ENCODE results near the gene ALCAM.
A peak's percentile ranks its signal among the peaks of the same experiment; 100 is the strongest.
"Not testable (repeated sequence)": the region's sequence is repeated elsewhere in the genome, so short reads cannot be mapped to it uniquely, and the experiment has no call there.

The ALCAM gene

DNA sequence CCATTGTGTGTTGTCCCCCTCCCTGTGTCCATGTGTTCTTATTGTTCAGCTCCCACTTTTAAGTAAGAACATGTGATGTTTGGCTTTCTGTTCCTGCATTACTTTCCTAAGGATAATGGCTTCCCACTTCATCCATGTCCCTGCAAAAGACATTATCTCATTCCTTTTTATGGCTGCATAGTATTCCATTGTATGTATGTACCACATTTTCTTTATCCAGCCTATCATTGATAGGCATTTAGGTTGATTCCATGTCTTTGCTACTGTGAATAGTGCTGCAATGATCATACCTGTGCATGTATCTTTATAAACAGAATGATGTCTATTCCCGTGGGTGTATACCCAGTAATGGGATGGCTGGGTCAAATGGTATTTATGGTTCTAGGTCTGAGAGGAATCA lies 23.1 kb downstream of the ALCAM start:
- H3K4me1 ChIP-seq (ENCODE audit: control insufficient read depth in 1 of 2, insufficient read depth in 2 of 2, low read length in 2 of 2); H3K9ac ChIP-seq (ENCODE audit: low read length); H3K27ac ChIP-seq (ENCODE audit: low read depth, low read length); DNase-seq; H3K27me3 ChIP-seq (ENCODE audit: insufficient read depth, low read length); H2AFZ ChIP-seq (ENCODE audit: insufficient read depth, low read length, poor library complexity); H2BK5ac ChIP-seq (ENCODE audit: low read depth, low read length, poor library complexity); H3K14ac ChIP-seq (ENCODE audit: low read length); H3K9me3 ChIP-seq (ENCODE audit: insufficient read depth, low read depth, low read length); H3K4ac ChIP-seq (ENCODE audit: low read depth, low read length); H4K91ac ChIP-seq (ENCODE audit: low read depth, low read length); H3K36me3 ChIP-seq (ENCODE audit: control insufficient read depth in 1 of 2, insufficient read depth in 2 of 2, low read length in 2 of 2); H2BK12ac ChIP-seq (ENCODE audit: low read length); H3K4me3 ChIP-seq (ENCODE audit: low read depth, low read length); H3K18ac ChIP-seq (ENCODE audit: low read length); H3K23ac ChIP-seq (ENCODE audit: low read length); H3K79me1 ChIP-seq (ENCODE audit: low read length); H3K79me2 ChIP-seq (ENCODE audit: control insufficient read depth, insufficient read depth, low read length, poor library complexity); H4K12ac ChIP-seq (ENCODE audit: low read depth, low read length); H3K4me2 ChIP-seq (ENCODE audit: low read length); H2AK5ac ChIP-seq (ENCODE audit: low read length); H4K8ac ChIP-seq (ENCODE audit: low read depth, low read length); H2BK120ac ChIP-seq (ENCODE audit: insufficient read depth, low read length, poor library complexity): not testable (repeated sequence)
- WGBS (ENCODE audit: extremely low coverage, insufficient coverage, insufficient read length) = no CpG with 5 or more reads among the region's 1 CpG

DNA sequence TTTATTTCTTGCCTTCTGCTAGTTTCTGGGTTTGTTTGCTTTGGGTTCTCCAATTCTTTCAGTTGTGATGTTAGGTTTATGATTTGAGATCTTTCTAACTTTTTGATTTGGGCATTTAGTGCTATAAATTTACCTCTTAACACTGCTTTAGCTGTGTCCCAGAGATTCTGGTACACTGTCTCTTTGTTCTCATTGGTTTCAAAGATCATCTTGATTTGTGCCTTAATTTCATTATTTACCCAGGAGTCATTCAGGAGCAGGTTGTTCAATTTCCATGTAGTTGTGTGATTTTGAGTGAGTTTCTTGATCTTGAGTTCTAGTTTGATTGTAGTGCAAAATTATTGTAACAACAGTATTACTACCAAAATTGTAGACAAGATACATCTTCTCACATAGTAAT lies 25.9 kb downstream of the ALCAM start:
- not testable (repeated sequence) for H3K23ac ChIP-seq (ENCODE audit: low read length); H2AK5ac ChIP-seq (ENCODE audit: low read length); H3K79me2 ChIP-seq (ENCODE audit: control insufficient read depth, insufficient read depth, low read length, poor library complexity); H3K27me3 ChIP-seq (ENCODE audit: insufficient read depth, low read length); H3K36me3 ChIP-seq (ENCODE audit: control insufficient read depth in 1 of 2, insufficient read depth in 2 of 2, low read length in 2 of 2); H4K91ac ChIP-seq (ENCODE audit: low read depth, low read length); H2BK120ac ChIP-seq (ENCODE audit: insufficient read depth, low read length, poor library complexity); H2AFZ ChIP-seq (ENCODE audit: insufficient read depth, low read length, poor library complexity); H3K27ac ChIP-seq (ENCODE audit: low read depth, low read length); DNase-seq; H2BK5ac ChIP-seq (ENCODE audit: low read depth, low read length, poor library complexity); H4K8ac ChIP-seq (ENCODE audit: low read depth, low read length); H3K79me1 ChIP-seq (ENCODE audit: low read length); H3K9ac ChIP-seq (ENCODE audit: low read length); H3K4me1 ChIP-seq (ENCODE audit: control insufficient read depth in 1 of 2, insufficient read depth in 2 of 2, low read length in 2 of 2); H3K18ac ChIP-seq (ENCODE audit: low read length); H3K4me3 ChIP-seq (ENCODE audit: low read depth, low read length); H3K4me2 ChIP-seq (ENCODE audit: low read length); H3K14ac ChIP-seq (ENCODE audit: low read length); H4K12ac ChIP-seq (ENCODE audit: low read depth, low read length); H3K4ac ChIP-seq (ENCODE audit: low read depth, low read length); H2BK12ac ChIP-seq (ENCODE audit: low read length); H3K9me3 ChIP-seq (ENCODE audit: insufficient read depth, low read depth, low read length)

DNA sequence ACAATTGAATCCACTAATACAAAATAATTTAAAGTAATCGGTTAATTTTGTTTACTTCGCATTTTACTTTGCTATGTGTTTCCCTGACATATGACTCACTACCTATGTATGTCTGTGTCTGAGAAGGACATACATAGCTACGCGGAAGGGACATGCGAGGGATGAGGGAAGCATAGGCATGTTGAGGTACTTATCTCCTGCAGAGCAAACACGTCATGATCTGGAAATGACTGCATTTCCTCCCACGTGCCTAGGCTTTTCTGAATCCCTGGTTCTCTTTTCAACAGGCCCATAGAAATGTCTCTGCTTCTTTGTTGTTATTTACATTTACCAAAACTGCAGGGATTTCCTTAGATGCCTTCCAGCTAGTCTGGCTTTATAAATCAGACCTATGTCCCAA lies 27.5 kb downstream of the ALCAM start:
- no peak overlapping the region for H3K14ac ChIP-seq (ENCODE audit: low read length)
- peak; percentile 74 to 85 for DNase-seq
- no peak overlapping the region for H2AK5ac ChIP-seq (ENCODE audit: low read length)
- no peaks in the 10 kb centered on the region for H3K9me3 ChIP-seq (ENCODE audit: insufficient read depth, low read depth, low read length)
- no CpG with 5 or more reads among the region's 7 CpGs for WGBS (ENCODE audit: extremely low coverage, insufficient coverage, insufficient read length)
- H3K79me2 ChIP-seq (ENCODE audit: control insufficient read depth, insufficient read depth, low read length, poor library complexity) = no peaks in the 10 kb centered on the region
- H3K4me3 ChIP-seq (ENCODE audit: low read depth, low read length) = no peak overlapping the region
- H3K27me3 ChIP-seq (ENCODE audit: insufficient read depth, low read length) = no peaks in the 10 kb centered on the region
- H2BK120ac ChIP-seq (ENCODE audit: insufficient read depth, low read length, poor library complexity) = no peak overlapping the region
- H3K27ac ChIP-seq (ENCODE audit: low read depth, low read length) = no peak overlapping the region
- H3K36me3 ChIP-seq (ENCODE audit: control insufficient read depth in 1 of 2, insufficient read depth in 2 of 2, low read length in 2 of 2) = no peaks in the 10 kb centered on the region
- no peak overlapping the region for H2AFZ ChIP-seq (ENCODE audit: insufficient read depth, low read length, poor library complexity)
- no peak overlapping the region for H3K4ac ChIP-seq (ENCODE audit: low read depth, low read length)
- H4K12ac ChIP-seq (ENCODE audit: low read depth, low read length) = no peak overlapping the region
- H2BK12ac ChIP-seq (ENCODE audit: low read length) = no peak overlapping the region
- no peak overlapping the region for H3K4me2 ChIP-seq (ENCODE audit: low read length)
- no peak overlapping the region for H4K8ac ChIP-seq (ENCODE audit: low read depth, low read length)
- no peak overlapping the region for H3K9ac ChIP-seq (ENCODE audit: low read length)
- no peak overlapping the region for H3K23ac ChIP-seq (ENCODE audit: low read length)
- H3K18ac ChIP-seq (ENCODE audit: low read length) = no peak overlapping the region
- H2BK5ac ChIP-seq (ENCODE audit: low read depth, low read length, poor library complexity) = no peak overlapping the region
- no peak overlapping the region for H4K91ac ChIP-seq (ENCODE audit: low read depth, low read length)
- H3K4me1 ChIP-seq (ENCODE audit: control insufficient read depth in 1 of 2, insufficient read depth in 2 of 2, low read length in 2 of 2) = no peaks in the 10 kb centered on the region
- no peaks in the 10 kb centered on the region for H3K79me1 ChIP-seq (ENCODE audit: low read length)

- no peak for DNase-seq
- Histone ChIP-seq H3K4me1 (ENCODE audit: control insufficient read depth in 1 of 2, insufficient read depth in 2 of 2, low read length in 2 of 2) (no peaks in the 10 kb centered on the region), H3K18ac (ENCODE audit: low read length) (no peak overlapping the region), H3K27ac (ENCODE audit: low read depth, low read length) (no peak overlapping the region), H3K9me3 (ENCODE audit: insufficient read depth, low read depth, low read length) (no peaks in the 10 kb centered on the region), H3K36me3 (ENCODE audit: control insufficient read depth in 1 of 2, insufficient read depth in 2 of 2, low read length in 2 of 2) (no peaks in the 10 kb centered on the region), H3K9ac (ENCODE audit: low read length) (no peak overlapping the region), H3K4ac (ENCODE audit: low read depth, low read length) (no peak overlapping the region), H3K27me3 (ENCODE audit: insufficient read depth, low read length) (no peaks in the 10 kb centered on the region), H2BK12ac (ENCODE audit: low read length) (no peak overlapping the region), H2AFZ (ENCODE audit: insufficient read depth, low read length, poor library complexity) (no peak overlapping the region), H3K23ac (ENCODE audit: low read length) (no peak overlapping the region), H2BK120ac (ENCODE audit: insufficient read depth, low read length, poor library complexity) (no peak overlapping the region), H4K91ac (ENCODE audit: low read depth, low read length) (no peak overlapping the region), H3K79me1 (ENCODE audit: low read length) (no peaks in the 10 kb centered on the region), H3K14ac (ENCODE audit: low read length) (no peak overlapping the region), H4K12ac (ENCODE audit: low read depth, low read length) (no peak overlapping the region), H3K79me2 (ENCODE audit: control insufficient read depth, insufficient read depth, low read length, poor library complexity) (no peaks in the 10 kb centered on the region), H2BK5ac (ENCODE audit: low read depth, low read length, poor library complexity) (no peak overlapping the region), H4K8ac (ENCODE audit: low read depth, low read length) (no peak overlapping the region), H2AK5ac (ENCODE audit: low read length) (no peak overlapping the region), H3K4me3 (ENCODE audit: low read depth, low read length) (no peak overlapping the region), H3K4me2 (ENCODE audit: low read length) (no peak overlapping the region)
- no CpG with 5 or more reads among the region's 1 CpG for WGBS (ENCODE audit: extremely low coverage, insufficient coverage, insufficient read length)
These were observed 31.3 kb downstream of the ALCAM start for GRCh38 chr3:105397974-105398373.

- H3K4me3 ChIP-seq (ENCODE audit: low read depth, low read length) = no peak overlapping the region
- no peak overlapping the region for H2AK5ac ChIP-seq (ENCODE audit: low read length)
These were observed 31.7 kb downstream of the ALCAM start for GRCh38 chr3:105398437-105398836.

More at GRCh38 chr3:105398437-105398836, 31.7 kb downstream of the ALCAM start:
- Histone ChIP-seq H3K4me1 (ENCODE audit: control insufficient read depth in 1 of 2, insufficient read depth in 2 of 2, low read length in 2 of 2) (no peaks in the 10 kb centered on the region), H3K27ac (ENCODE audit: low read depth, low read length) (no peak overlapping the region), H3K18ac (ENCODE audit: low read length) (no peak overlapping the region), H2AFZ (ENCODE audit: insufficient read depth, low read length, poor library complexity) (no peak overlapping the region), H2BK120ac (ENCODE audit: insufficient read depth, low read length, poor library complexity) (no peak overlapping the region), H3K27me3 (ENCODE audit: insufficient read depth, low read length) (no peaks in the 10 kb centered on the region), H4K8ac (ENCODE audit: low read depth, low read length) (no peak overlapping the region), H2BK5ac (ENCODE audit: low read depth, low read length, poor library complexity) (no peak overlapping the region), H2BK12ac (ENCODE audit: low read length) (no peak overlapping the region), H3K4ac (ENCODE audit: low read depth, low read length) (no peak overlapping the region), H3K79me1 (ENCODE audit: low read length) (no peaks in the 10 kb centered on the region), H3K23ac (ENCODE audit: low read length) (no peak overlapping the region), H3K36me3 (ENCODE audit: control insufficient read depth in 1 of 2, insufficient read depth in 2 of 2, low read length in 2 of 2) (peaks cover 2 to 3% of the 10 kb centered on the region in 2 experiments), H3K14ac (ENCODE audit: low read length) (no peak overlapping the region), H4K12ac (ENCODE audit: low read depth, low read length) (no peak overlapping the region), H3K4me2 (ENCODE audit: low read length) (no peak overlapping the region), H4K91ac (ENCODE audit: low read depth, low read length) (no peak overlapping the region), H3K9me3 (ENCODE audit: insufficient read depth, low read depth, low read length) (no peaks in the 10 kb centered on the region), H3K9ac (ENCODE audit: low read length) (no peak overlapping the region), H3K79me2 (ENCODE audit: control insufficient read depth, insufficient read depth, low read length, poor library complexity) (no peaks in the 10 kb centered on the region)
- DNase-seq = no peak

Measured in trophoblast cell (in vitro differentiated cells and primary cell).